H9 (cell line): Measurements from ENCODE around the gene CLRN3. TPM values are rescaled to one million over a fixed set of nuclear protein-coding genes. Genes with fewer than 3 reads are reported as not detected.

Source experiments
- DNase-seq: peaks from one replicate; pipeline ENCODE4 v3.0.0-alpha.2; 2017
- H2AFZ ChIP-seq: one replicate; pipeline ENCODE4 v1.6.1; 2013; ENCODE audit warnings: mild to moderate bottlenecking, low read length, control low read depth, moderate library complexity
- H2AK5ac ChIP-seq: 2 replicates; pipeline ENCODE4 v1.6.1; 2013; ENCODE audit warnings: low read length, control low read depth, mixed read lengths; ENCODE audit not compliant: insufficient read length
- H2BK120ac ChIP-seq: one replicate; pipeline ENCODE4 v1.6.1; 2013; ENCODE audit warnings: low read depth, mild to moderate bottlenecking, low read length, control low read depth, inconsistent platforms; ENCODE audit not compliant: poor library complexity, severe bottlenecking
- H2BK12ac ChIP-seq: 2 replicates; pipeline ENCODE4 v1.6.1; 2013; ENCODE audit warnings: low read length, control low read depth, mixed read lengths, low read depth; ENCODE audit not compliant: insufficient read length
- H2BK15ac ChIP-seq: 2 replicates; pipeline ENCODE4 v1.6.1; 2013; ENCODE audit warnings: low read depth, low read length, control low read depth
- H2BK20ac ChIP-seq: one replicate; pipeline ENCODE4 v1.6.1; 2013; ENCODE audit warnings: low read depth, mild to moderate bottlenecking, low read length, control low read depth, inconsistent platforms; ENCODE audit not compliant: poor library complexity, severe bottlenecking
- H2BK5ac ChIP-seq: 2 replicates; pipeline ENCODE4 v1.6.1; 2013; ENCODE audit warnings: low read length, control low read depth, mixed read lengths; ENCODE audit not compliant: insufficient read length
- H3K14ac ChIP-seq: 2 replicates; pipeline ENCODE4 v1.6.1; 2013; ENCODE audit warnings: low read length, control low read depth; ENCODE audit not compliant: insufficient read depth
- H3K18ac ChIP-seq: 2 replicates; pipeline ENCODE4 v1.6.1; 2013; ENCODE audit warnings: low read depth, mild to moderate bottlenecking, mixed read lengths, low read length, control low read depth; ENCODE audit not compliant: insufficient read length
- H3K23ac ChIP-seq: 2 replicates; pipeline ENCODE4 v1.6.1; 2013; ENCODE audit warnings: low read length, control low read depth, mixed read lengths, low read depth; ENCODE audit not compliant: insufficient read length
- H3K23me2 ChIP-seq: 2 replicates; pipeline ENCODE4 v1.6.1; 2013; ENCODE audit warnings: low read depth, mild to moderate bottlenecking, mixed read lengths, low read length, control low read depth; ENCODE audit not compliant: insufficient read length, poor library complexity, severe bottlenecking
- H3K27ac ChIP-seq: 2 replicates; pipeline ENCODE4 v1.5.1; 2013; ENCODE audit warnings: low read length, control low read depth, mixed read lengths, low read depth; ENCODE audit not compliant: insufficient read length
- H3K27me3 ChIP-seq: 2 replicates; pipeline ENCODE4 v1.6.1; 2013; ENCODE audit warnings: low read length, control low read depth, inconsistent platforms; ENCODE audit not compliant: insufficient read depth
- H3K4ac ChIP-seq: 2 replicates; pipeline ENCODE4 v1.6.1; 2013; ENCODE audit warnings: low read depth, mild to moderate bottlenecking, control low read depth, inconsistent platforms, low read length, moderate library complexity
- H3K4me1 ChIP-seq: 2 replicates; pipeline ENCODE4 v1.6.1; 2013; ENCODE audit warnings: low read length, control low read depth, inconsistent platforms; ENCODE audit not compliant: insufficient read depth
- H3K4me2 ChIP-seq: 2 replicates; pipeline ENCODE4 v1.6.1; 2013; ENCODE audit warnings: low read length, control low read depth, mixed read lengths; ENCODE audit not compliant: insufficient read length, insufficient read depth
- H3K56ac ChIP-seq: 2 replicates; pipeline ENCODE4 v1.6.1; 2013; ENCODE audit warnings: low read depth, mild to moderate bottlenecking, mixed read lengths, low read length, control low read depth; ENCODE audit not compliant: insufficient read length
- H3K79me1 ChIP-seq: 2 replicates; pipeline ENCODE4 v1.6.1; 2013; ENCODE audit warnings: low read depth, mild to moderate bottlenecking, moderate library complexity, low read length, control low read depth, inconsistent platforms; ENCODE audit not compliant: insufficient read depth, poor library complexity, severe bottlenecking
- H3K79me2 ChIP-seq: 2 replicates; pipeline ENCODE4 v1.6.1; 2013; ENCODE audit warnings: low read length, control low read depth, inconsistent platforms; ENCODE audit not compliant: insufficient read depth
- H3K9ac ChIP-seq: 2 replicates; pipeline ENCODE4 v1.6.1; 2013; ENCODE audit warnings: low read length, control low read depth, mixed read lengths; ENCODE audit not compliant: insufficient read length; ENCODE audit errors: extremely low read depth
- H3K9me3 ChIP-seq: one replicate; pipeline ENCODE4 v1.6.1; 2013; ENCODE audit warnings: low read depth, low read length, inconsistent platforms; ENCODE audit not compliant: control insufficient read depth
- H3T11ph ChIP-seq: one replicate; pipeline ENCODE4 v1.6.1; 2013; ENCODE audit warnings: mild to moderate bottlenecking, low read length, control low read depth, inconsistent platforms
- H4K20me1 ChIP-seq: one replicate; pipeline ENCODE4 v1.6.1; 2013; ENCODE audit not compliant: control insufficient read depth, insufficient read length, insufficient read depth
- H4K5ac ChIP-seq: 2 replicates; pipeline ENCODE4 v1.6.1; 2013; ENCODE audit warnings: low read depth, mild to moderate bottlenecking, mixed read lengths, low read length, control low read depth; ENCODE audit not compliant: insufficient read length
- H4K8ac ChIP-seq: replicated peaks from 2 replicates; pipeline ENCODE4 v1.6.1; 2013; ENCODE audit warnings: low read length, control low read depth, mixed read lengths, low read depth; ENCODE audit not compliant: insufficient read length
- H4K91ac ChIP-seq: 2 replicates; pipeline ENCODE4 v1.6.1; 2013; ENCODE audit warnings: low read depth, mild to moderate bottlenecking, moderate library complexity, mixed read lengths, low read length, control low read depth; ENCODE audit not compliant: insufficient read length
- H3K27ac Mint-ChIP-seq, 3 experiments: 2 replicates in 2 of 3; 3 replicates in 1 of 3; pipeline ENCODE4 v1.8.0; 2020 to 2021; ENCODE audit warnings: mixed read lengths in 3 of 3, mild to moderate bottlenecking in 1 of 3, moderate library complexity in 1 of 3
- H3K27me3 Mint-ChIP-seq: 2 replicates; pipeline ENCODE4 v1.8.0; 2021; ENCODE audit warnings: low read depth, mild to moderate bottlenecking, moderate library complexity, mixed read lengths
- H3K36me3 Mint-ChIP-seq, 3 experiments: 2 replicates in 2 of 3; 3 replicates in 1 of 3; pipeline ENCODE4 v1.8.0; 2020 to 2021; ENCODE audit warnings: low read depth in 3 of 3, mixed read lengths in 3 of 3; ENCODE audit not compliant: insufficient read depth in 1 of 3
- H3K4me1 Mint-ChIP-seq, 2 experiments: 2 replicates each; pipeline ENCODE4 v1.8.0; 2020; ENCODE audit warnings: mixed read lengths in 2 of 2
- H3K4me3 Mint-ChIP-seq, 2 experiments: 2 replicates in 1 of 2; 3 replicates in 1 of 2; pipeline ENCODE4 v1.8.0; 2020 to 2021; ENCODE audit warnings: mild to moderate bottlenecking in 2 of 2, mixed read lengths in 2 of 2, moderate library complexity in 1 of 2
- H3K9me3 Mint-ChIP-seq, 2 experiments: 2 replicates in 1 of 2; 3 replicates in 1 of 2; pipeline ENCODE4 v1.8.0; 2020; ENCODE audit warnings: mild to moderate bottlenecking in 2 of 2, mixed read lengths in 2 of 2, moderate library complexity in 1 of 2
- CTCF ChIP-seq: fragments of 200-600 bp; sonication (generic); conservative IDR thresholded peaks from 3 replicates; pipeline ENCODE4 v1.8.0; 2021; ENCODE audit warnings: antibody characterized with exemption, mild to moderate bottlenecking
- WGBS: extraction: QIAGEN DNeasy Blood & Tissue Kit; methylation state at CpG from one replicate; pipeline ENCODE4 v1.1.7; 2013; ENCODE audit warnings: missing lambda C conversion rate, low lambda C conversion rate, mixed read lengths; ENCODE audit not compliant: insufficient read length; ENCODE audit errors: extremely low coverage; 5-methylcytosine and 5-hydroxymethylcytosine counted together
- total RNA-seq: library from RNA; stranded (reverse); gene quantifications from 2 replicates; pipeline ENCODE4 v1.2.1, GENCODE V29; 2021

Gene CLRN3
- total RNA-seq, 1 experiment from 2014 or later, result not detected

- Histone ChIP-seq H3K23me2 (no peaks in the 10 kb centered on the region), H3K9ac (no peak overlapping the region), H2BK120ac (no peak overlapping the region), H4K8ac (no peak overlapping the region), H4K91ac (no peak overlapping the region), H2AFZ (no peak overlapping the region), H3K14ac (no peak overlapping the region), H3K27ac (no peak overlapping the region), H3K4me2 (no peak overlapping the region), H3K23ac (no peak overlapping the region), H3K79me2 (no peaks in the 10 kb centered on the region), H2BK15ac (no peak overlapping the region), H3K9me3 (no peaks in the 10 kb centered on the region), H4K5ac (no peak overlapping the region), H2BK12ac (no peak overlapping the region), H3K79me1 (no peaks in the 10 kb centered on the region), H3K4me1 (no peaks in the 10 kb centered on the region), H2BK20ac (no peak overlapping the region), H2BK5ac (no peak overlapping the region), H3K18ac (no peak overlapping the region), H3T11ph (no peak overlapping the region), H3K56ac (no peak overlapping the region), H4K20me1 (no peaks in the 10 kb centered on the region), H3K4ac (no peak overlapping the region), H3K27me3 (no peaks in the 10 kb centered on the region), H2AK5ac (no peak overlapping the region)
- Mint-ChIP-seq H3K9me3 (peaks cover 0 to 2% of the 10 kb centered on the region in 2 experiments; a peak in 1 of 5 replicates), H3K27ac (no peak overlapping the region; a peak in 2 of 7 replicates), H3K27me3 (peaks cover 9% of the 10 kb centered on the region), H3K4me1 (no peaks in the 10 kb centered on the region), H3K4me3 (no peak overlapping the region), H3K36me3 (no peaks in the 10 kb centered on the region)
- no peak for TF ChIP-seq CTCF
- no CpG with 5 or more reads among the region's 13 CpGs for WGBS
- no peak for DNase-seq
These were observed 51.9 kb downstream of the CLRN3 start for GRCh38 chr10:127840884-127841283.
